HepG2 (cell line): ENCODE results near the gene S100P. TPM values are rescaled to one million over a fixed set of nuclear protein-coding genes. Genes with fewer than 3 reads are reported as not detected.
A peak's percentile ranks its signal among the peaks of the same experiment; 100 is the strongest.

Source experiments
- ATF7 ChIP-seq, 2 experiments: fragments of 450-650 bp in 1 of 2; sonication (generic) in 1 of 2; formaldehyde crosslinking in 1 of 2; IDR thresholded peaks; 2 replicates each; pipeline versions ENCODE4 v1.4.0 to v1.6.1; 2016 to 2020; ENCODE audit warnings: antibody characterized with exemption in 1 of 2, mild to moderate bottlenecking in 1 of 2, missing genetic modification reagents in 1 of 2
- GTF3A ChIP-seq: sonication (generic); formaldehyde crosslinking; conservative IDR thresholded peaks from 2 replicates; pipeline ENCODE4 v1.4.0; 2020; ENCODE audit warnings: mild to moderate bottlenecking, missing genetic modification reagents
- NCOR1 ChIP-seq: fragments of 200-600 bp; sonication (generic); IDR thresholded peaks from 2 replicates; pipeline ENCODE4 v1.7.0; 2017; ENCODE audit warnings: antibody characterized with exemption, low read length, borderline replicate concordance
- NFE2L2 ChIP-seq: fragments of 150-350 bp; IDR thresholded peaks from 2 replicates; pipeline ENCODE4 v1.6.1; 2014; ENCODE audit warnings: low read length
- RFX5 ChIP-seq: IDR thresholded peaks from 2 replicates; pipeline ENCODE4 v1.6.1; 2011; ENCODE audit warnings: low read depth, low read length, improper control_type of control experiment
- TARDBP ChIP-seq: sonication (generic); formaldehyde crosslinking; IDR thresholded peaks from 2 replicates; pipeline ENCODE4 v1.8.0; 2022; ENCODE audit warnings: mild to moderate bottlenecking, missing genetic modification reagents
- TEAD3 ChIP-seq: optimal IDR thresholded peaks from 2 replicates; pipeline ENCODE3; 2016; ENCODE audit warnings: borderline replicate concordance
- XBP1 ChIP-seq: sonication (generic); formaldehyde crosslinking; IDR thresholded peaks from 2 replicates; pipeline ENCODE4 v1.5.0; 2020; ENCODE audit warnings: missing genetic modification reagents
- YEATS2 ChIP-seq: sonication (generic); formaldehyde crosslinking; IDR thresholded peaks from 2 replicates; pipeline ENCODE4 v1.4.0; 2020; ENCODE audit warnings: missing genetic modification reagents, borderline replicate concordance
- ZNF20 ChIP-seq: sonication (generic); formaldehyde crosslinking; IDR thresholded peaks from 2 replicates; pipeline ENCODE4 v1.4.0; 2020; ENCODE audit warnings: mild to moderate bottlenecking, moderate library complexity, missing genetic modification reagents
- ZNF230 ChIP-seq: sonication (generic); formaldehyde crosslinking; IDR thresholded peaks from 2 replicates; pipeline ENCODE4 v1.4.0; 2020; ENCODE audit warnings: mild to moderate bottlenecking, missing genetic modification reagents
- ZNF343 ChIP-seq: sonication (generic); formaldehyde crosslinking; IDR thresholded peaks from 2 replicates; pipeline ENCODE4 v1.4.0; 2020; ENCODE audit warnings: mild to moderate bottlenecking, missing genetic modification reagents
- ZNF44 ChIP-seq: sonication (generic); formaldehyde crosslinking; IDR thresholded peaks from 2 replicates; pipeline ENCODE4 v1.5.1; 2020; ENCODE audit warnings: mild to moderate bottlenecking, missing genetic modification reagents
- ZNF501 ChIP-seq: sonication (generic); formaldehyde crosslinking; IDR thresholded peaks from 2 replicates; pipeline ENCODE4 v1.5.1; 2020; ENCODE audit warnings: mild to moderate bottlenecking, moderate library complexity, missing genetic modification reagents
- ZNF839 ChIP-seq: sonication (generic); formaldehyde crosslinking; IDR thresholded peaks from 2 replicates; pipeline ENCODE4 v1.4.0; 2020; ENCODE audit warnings: missing genetic modification reagents, mild to moderate bottlenecking, borderline replicate concordance
- polyA plus RNA-seq, 8 experiments: library from polyadenylated mRNA; depleted of rRNA in 3 of 8; stranded (reverse) in 7 of 8; unstranded in 1 of 8; fragments of >200 nt; fragmentation: Illumina TruSeq in 4 of 8; extraction: Trizol in 4 of 8; gene quantifications; 2 replicates each; pipeline versions ENCODE4 v1.2.1 to v1.2.3, GENCODE V29; 2011 to 2016; ENCODE audit warnings: low read depth in 4 of 8, missing spikeins in 1 of 8, mixed read lengths in 1 of 8; ENCODE audit not compliant: insufficient read depth in 1 of 8
- total RNA-seq, 5 experiments: library from RNA; depleted of rRNA; stranded (reverse); fragments of >200 nt; fragmentation: Illumina TruSeq; extraction: Trizol; gene quantifications; 2 replicates each; pipeline ENCODE4 v1.2.3, GENCODE V29; 2016; ENCODE audit warnings: low read depth in 1 of 5
- TF ChIP-seq, protein P1 (sequence below): sonication (generic); formaldehyde crosslinking; IDR thresholded peaks from 2 replicates; pipeline ENCODE4 v1.5.1; 2020; ENCODE audit warnings: mild to moderate bottlenecking, missing genetic modification reagents, moderate library complexity
- TF ChIP-seq, protein P2 (sequence below), 2 experiments: sonication (generic) in 1 of 2; formaldehyde crosslinking in 1 of 2; IDR thresholded peaks; 2 replicates each; pipeline versions ENCODE4 v1.4.0 to v1.6.1; 2018 to 2020; ENCODE audit warnings: missing genetic modification reagents in 2 of 2, borderline replicate concordance in 1 of 2, low read depth in 1 of 2, mild to moderate bottlenecking in 1 of 2, missing biosample characterization in 1 of 2
- TF ChIP-seq, protein P3 (sequence below): sonication (generic); formaldehyde crosslinking; IDR thresholded peaks from 2 replicates; pipeline ENCODE4 v1.4.0; 2020; ENCODE audit warnings: mild to moderate bottlenecking, low read depth, missing genetic modification reagents
- TF ChIP-seq, protein P4 (sequence below): sonication (generic); formaldehyde crosslinking; IDR thresholded peaks from 2 replicates; pipeline ENCODE4 v1.8.0; 2022; ENCODE audit warnings: mild to moderate bottlenecking, missing genetic modification reagents; ENCODE audit not compliant: insufficient replicate concordance

Gene S100P
- total and polyA plus RNA-seq, 2 of the 13 experiments (the other 11 are each of a cell fraction or from before 2014, with no cell fraction given), result 278 to 1,649 TPM

DNA sequence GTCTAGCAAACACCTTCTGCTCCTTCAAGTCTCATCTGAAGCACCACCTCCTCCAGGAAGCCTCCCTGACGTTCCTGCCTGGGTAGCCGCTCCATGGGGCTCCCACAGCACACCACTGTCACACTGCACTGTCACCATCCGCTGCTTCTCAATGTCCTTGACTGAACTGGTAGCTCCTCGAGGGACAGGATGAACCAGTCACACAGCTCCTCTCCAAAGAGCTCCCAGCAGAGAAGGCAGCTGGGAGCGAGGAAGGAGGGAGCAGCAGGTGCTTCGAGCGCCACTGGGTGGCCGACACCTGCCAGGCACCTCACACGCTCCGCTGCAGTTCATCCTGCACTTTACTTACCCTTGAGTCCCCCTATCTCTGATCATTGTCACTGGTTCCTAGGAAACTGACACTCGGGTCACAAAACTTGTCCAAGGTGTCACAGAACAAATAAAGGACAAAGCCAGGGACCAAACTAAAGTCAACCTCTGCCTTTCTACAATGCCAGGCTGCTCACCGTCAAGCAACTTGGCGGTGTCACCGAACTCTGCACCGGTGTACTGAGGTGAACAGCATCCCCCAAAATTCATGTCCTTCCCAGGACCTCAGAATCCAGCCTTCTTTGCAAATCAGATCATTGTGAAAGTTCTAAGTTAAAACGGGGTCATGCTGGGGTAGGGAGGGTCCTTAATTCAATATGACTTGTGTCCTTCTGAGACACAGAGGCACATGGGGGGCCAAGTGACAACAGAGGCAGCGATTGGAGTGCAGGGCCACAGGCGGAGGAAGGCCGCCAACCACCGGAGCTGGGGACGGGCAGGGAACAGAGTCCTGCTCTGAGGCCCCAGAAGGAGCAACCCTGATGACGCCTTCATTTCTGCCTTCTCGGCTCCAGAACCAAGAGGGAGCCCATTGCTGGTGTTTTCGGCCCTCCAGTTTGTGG is 5.5 kb upstream of the S100P start (continued):
- TF ChIP-seq ZNF20 (CRISPR knock-in tag) (no peak), ZNF501 (peak; percentile 64), XBP1 (CRISPR knock-in tag) (no peak), NCOR1 (no peak), RFX5 (no peak), ZNF343 (CRISPR knock-in tag) (0 out of 2 replicates have a peak, but pooled peaks have one; percentile 65), TEAD3 (CRISPR knock-in tag) (peak; percentile 4), YEATS2 (CRISPR knock-in tag) (no peak), ZNF839 (no peak), ZNF230 (CRISPR knock-in tag) (0 out of 2 replicates have a peak, but pooled peaks have one; percentile 73), GTF3A (CRISPR knock-in tag) (no peak), NFE2L2 (no peak), TARDBP (CRISPR knock-in tag) (peak; percentile 54; the same call in 1 of the 2 replicates), ZNF44 (CRISPR knock-in tag) (no peak), ATF7 (IDR thresholded peaks at IDR 0.05) (no peak), ATF7 (CRISPR knock-in tag; IDR thresholded peaks at IDR 0.05) (no peak)
- TF ChIP-seq, protein P1, sequence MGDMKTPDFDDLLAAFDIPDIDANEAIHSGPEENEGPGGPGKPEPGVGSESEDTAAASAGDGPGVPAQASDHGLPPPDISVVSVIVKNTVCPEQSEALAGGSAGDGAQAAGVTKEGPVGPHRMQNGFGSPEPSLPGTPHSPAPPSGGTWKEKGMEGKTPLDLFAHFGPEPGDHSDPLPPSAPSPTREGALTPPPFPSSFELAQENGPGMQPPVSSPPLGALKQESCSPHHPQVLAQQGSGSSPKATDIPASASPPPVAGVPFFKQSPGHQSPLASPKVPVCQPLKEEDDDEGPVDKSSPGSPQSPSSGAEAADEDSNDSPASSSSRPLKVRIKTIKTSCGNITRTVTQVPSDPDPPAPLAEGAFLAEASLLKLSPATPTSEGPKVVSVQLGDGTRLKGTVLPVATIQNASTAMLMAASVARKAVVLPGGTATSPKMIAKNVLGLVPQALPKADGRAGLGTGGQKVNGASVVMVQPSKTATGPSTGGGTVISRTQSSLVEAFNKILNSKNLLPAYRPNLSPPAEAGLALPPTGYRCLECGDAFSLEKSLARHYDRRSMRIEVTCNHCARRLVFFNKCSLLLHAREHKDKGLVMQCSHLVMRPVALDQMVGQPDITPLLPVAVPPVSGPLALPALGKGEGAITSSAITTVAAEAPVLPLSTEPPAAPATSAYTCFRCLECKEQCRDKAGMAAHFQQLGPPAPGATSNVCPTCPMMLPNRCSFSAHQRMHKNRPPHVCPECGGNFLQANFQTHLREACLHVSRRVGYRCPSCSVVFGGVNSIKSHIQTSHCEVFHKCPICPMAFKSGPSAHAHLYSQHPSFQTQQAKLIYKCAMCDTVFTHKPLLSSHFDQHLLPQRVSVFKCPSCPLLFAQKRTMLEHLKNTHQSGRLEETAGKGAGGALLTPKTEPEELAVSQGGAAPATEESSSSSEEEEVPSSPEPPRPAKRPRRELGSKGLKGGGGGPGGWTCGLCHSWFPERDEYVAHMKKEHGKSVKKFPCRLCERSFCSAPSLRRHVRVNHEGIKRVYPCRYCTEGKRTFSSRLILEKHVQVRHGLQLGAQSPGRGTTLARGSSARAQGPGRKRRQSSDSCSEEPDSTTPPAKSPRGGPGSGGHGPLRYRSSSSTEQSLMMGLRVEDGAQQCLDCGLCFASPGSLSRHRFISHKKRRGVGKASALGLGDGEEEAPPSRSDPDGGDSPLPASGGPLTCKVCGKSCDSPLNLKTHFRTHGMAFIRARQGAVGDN (CRISPR knock-in tag), result no peak
- TF ChIP-seq, protein P2, sequence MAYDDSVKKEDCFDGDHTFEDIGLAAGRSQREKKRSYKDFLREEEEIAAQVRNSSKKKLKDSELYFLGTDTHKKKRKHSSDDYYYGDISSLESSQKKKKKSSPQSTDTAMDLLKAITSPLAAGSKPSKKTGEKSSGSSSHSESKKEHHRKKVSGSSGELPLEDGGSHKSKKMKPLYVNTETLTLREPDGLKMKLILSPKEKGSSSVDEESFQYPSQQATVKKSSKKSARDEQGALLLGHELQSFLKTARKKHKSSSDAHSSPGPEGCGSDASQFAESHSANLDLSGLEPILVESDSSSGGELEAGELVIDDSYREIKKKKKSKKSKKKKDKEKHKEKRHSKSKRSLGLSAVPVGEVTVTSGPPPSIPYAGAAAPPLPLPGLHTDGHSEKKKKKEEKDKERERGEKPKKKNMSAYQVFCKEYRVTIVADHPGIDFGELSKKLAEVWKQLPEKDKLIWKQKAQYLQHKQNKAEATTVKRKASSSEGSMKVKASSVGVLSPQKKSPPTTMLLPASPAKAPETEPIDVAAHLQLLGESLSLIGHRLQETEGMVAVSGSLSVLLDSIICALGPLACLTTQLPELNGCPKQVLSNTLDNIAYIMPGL (CRISPR knock-in tag; IDR thresholded peaks at IDR 0.05; ENCODE audit: borderline replicate concordance in 1 of 2, low read depth in 1 of 2), result 0 out of 4 replicates have a peak, but pooled peaks of 1 of the 2 experiments have one; percentile 22
- TF ChIP-seq, protein P3, sequence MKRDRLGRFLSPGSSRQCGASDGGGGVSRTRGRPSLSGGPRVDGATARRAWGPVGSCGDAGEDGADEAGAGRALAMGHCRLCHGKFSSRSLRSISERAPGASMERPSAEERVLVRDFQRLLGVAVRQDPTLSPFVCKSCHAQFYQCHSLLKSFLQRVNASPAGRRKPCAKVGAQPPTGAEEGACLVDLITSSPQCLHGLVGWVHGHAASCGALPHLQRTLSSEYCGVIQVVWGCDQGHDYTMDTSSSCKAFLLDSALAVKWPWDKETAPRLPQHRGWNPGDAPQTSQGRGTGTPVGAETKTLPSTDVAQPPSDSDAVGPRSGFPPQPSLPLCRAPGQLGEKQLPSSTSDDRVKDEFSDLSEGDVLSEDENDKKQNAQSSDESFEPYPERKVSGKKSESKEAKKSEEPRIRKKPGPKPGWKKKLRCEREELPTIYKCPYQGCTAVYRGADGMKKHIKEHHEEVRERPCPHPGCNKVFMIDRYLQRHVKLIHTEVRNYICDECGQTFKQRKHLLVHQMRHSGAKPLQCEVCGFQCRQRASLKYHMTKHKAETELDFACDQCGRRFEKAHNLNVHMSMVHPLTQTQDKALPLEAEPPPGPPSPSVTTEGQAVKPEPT (CRISPR knock-in tag), result no peak
- TF ChIP-seq, protein P4, sequence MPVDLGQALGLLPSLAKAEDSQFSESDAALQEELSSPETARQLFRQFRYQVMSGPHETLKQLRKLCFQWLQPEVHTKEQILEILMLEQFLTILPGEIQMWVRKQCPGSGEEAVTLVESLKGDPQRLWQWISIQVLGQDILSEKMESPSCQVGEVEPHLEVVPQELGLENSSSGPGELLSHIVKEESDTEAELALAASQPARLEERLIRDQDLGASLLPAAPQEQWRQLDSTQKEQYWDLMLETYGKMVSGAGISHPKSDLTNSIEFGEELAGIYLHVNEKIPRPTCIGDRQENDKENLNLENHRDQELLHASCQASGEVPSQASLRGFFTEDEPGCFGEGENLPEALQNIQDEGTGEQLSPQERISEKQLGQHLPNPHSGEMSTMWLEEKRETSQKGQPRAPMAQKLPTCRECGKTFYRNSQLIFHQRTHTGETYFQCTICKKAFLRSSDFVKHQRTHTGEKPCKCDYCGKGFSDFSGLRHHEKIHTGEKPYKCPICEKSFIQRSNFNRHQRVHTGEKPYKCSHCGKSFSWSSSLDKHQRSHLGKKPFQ (CRISPR knock-in tag), result no peak
